Effector CD4-positive, alpha-beta T cell (primary cell): ENCODE data around the gene LIFR.
"Not testable (repeated sequence)": the region's sequence is repeated elsewhere in the genome, so short reads cannot be mapped to it uniquely, and the experiment has no call there.

Source experiments
- DNase-seq: peaks from one replicate; pipeline ENCODE4 v3.0.0-alpha.2; 2020

LIFR gene

GRCh38 chr5:38582293-38582974, 26.0 kb upstream of the LIFR start:
- no peak for DNase-seq

- no peak for DNase-seq
Measured at GRCh38 chr5:38581597-38581996, 25.2 kb upstream of the LIFR start.

- no peak for DNase-seq
Measured at GRCh38 chr5:38579105-38579504, 22.7 kb upstream of the LIFR start.

GRCh38 chr5:38576961-38577684, 20.7 kb upstream of the LIFR start:
- no peak for DNase-seq

DNA sequence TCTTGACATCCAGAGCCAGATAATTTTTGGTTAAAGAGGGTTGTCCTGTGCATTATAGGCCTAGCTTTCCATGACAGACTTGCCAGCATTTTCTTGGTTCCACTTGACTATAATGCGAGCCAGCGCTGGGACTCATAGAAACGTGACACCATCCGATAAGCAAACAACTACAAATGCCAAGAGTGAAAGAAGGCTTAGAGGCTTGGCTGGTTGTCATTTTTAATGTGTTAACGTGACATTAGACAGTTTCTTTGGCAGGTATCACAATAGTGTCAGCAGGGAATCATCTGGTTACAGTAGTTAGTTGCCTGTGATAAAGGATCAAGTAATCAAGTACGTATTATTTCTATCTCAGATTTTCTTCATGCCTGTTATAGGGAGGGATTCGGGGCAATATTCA, 20.0 kb upstream of the LIFR start:
- DNase-seq: no peak

- DNase-seq: no peak
Measured at GRCh38 chr5:38575476-38575875, 19.0 kb upstream of the LIFR start.

GRCh38 chr5:38574009-38574408, 17.6 kb upstream of the LIFR start:
- no peak for DNase-seq

DNA sequence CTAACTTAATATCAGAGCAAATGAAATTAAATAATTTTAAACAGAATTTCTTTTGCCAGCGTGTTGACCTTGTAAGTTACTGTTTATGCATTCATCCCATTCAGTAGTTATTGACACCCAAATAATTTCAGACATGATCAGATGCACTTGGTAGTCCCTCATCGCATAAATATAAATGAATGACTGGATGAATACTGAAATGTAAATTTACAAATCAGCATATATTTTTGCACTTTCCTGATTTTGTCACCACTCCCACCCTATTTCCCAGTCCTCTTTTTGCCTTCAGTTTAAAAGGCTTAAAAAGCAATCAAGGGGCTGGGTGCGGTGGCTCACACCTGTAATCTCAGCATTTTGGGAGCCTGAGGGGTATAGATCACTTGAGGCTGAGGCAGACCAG, 17.1 kb upstream of the LIFR start:
- DNase-seq: no peak

DNA sequence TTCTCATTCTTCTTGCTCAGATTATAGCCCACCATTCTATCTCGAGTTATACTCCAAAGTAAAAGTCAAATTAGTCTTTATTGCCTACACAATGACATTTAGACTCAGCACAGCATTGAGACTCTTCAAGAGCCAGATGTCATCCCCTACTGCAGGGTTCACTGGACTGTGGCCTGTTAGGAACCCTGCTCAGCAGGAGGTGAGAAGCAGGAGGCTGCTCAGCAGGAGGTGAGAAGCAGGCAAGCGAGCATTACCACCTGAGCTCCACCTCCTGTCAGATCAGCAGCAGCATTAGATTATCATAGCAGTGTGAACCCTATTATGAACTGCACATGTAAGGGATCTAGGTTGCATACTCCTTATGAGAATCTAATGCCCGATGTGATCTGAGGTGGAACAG, 12.7 kb upstream of the LIFR start:
- no peak for DNase-seq

DNA sequence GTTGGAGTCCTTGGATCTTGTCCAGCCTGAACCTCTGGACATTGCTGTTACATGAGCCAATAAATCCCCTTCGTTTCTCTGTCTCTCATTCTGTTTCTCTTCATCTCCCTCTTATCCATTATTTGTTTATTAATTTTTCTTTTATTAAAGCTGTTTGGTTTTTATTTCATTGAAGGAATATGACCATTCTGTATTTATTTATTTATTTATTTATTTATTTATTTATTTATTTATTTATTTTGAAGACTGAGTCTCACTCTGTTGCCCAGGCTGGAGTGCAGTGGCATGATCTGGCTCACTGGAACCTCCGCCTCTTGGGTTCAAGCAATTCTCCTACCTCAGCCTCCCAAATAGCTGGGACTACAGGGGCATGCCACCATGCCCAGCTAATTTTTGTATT, 10.9 kb upstream of the LIFR start:
- DNase-seq: not testable (repeated sequence)

- no peak for DNase-seq
Measured at GRCh38 chr5:38563624-38564023, 7.2 kb upstream of the LIFR start.

- no peak for DNase-seq
Measured at GRCh38 chr5:38562444-38563210, 6.2 kb upstream of the LIFR start.

DNA sequence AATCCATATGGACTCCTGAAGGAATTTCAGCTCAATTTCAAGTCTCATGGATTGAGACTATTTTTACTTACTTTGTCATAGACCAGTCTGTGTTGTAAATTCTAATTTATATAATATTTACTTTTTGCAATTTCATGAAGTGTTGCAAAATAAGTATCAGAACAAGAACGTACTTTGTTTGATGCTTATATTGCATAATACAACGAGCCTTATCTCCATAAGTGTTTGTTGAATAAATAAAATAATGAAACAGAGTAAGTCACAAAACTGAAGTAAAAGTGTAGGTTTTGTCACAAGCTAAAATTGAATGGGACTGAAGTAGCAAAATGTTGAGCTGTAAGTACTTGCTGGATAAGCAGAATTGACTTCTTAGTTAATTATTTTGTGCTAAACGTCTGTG, 3.0 kb upstream of the LIFR start:
- no peak for DNase-seq

DNA sequence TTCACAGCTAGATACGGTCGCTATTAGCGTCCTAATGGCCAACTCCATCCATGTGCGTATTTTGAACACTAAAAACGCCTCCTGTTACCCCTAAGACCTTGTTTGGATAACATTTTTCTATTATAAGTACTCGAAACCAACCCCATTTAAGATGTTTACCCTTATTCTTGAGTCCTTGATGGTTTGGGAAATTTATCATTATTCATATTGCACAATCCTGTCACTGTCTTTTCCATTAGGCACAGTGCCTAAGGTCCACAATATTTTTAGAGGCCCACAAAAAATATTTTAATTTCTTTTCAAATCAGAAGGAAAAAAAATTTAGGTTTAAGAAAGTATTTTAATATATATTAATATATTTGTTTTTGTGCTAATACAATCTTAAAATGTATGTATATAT, 1.3 kb upstream of the LIFR start:
- no peak for DNase-seq

DNA sequence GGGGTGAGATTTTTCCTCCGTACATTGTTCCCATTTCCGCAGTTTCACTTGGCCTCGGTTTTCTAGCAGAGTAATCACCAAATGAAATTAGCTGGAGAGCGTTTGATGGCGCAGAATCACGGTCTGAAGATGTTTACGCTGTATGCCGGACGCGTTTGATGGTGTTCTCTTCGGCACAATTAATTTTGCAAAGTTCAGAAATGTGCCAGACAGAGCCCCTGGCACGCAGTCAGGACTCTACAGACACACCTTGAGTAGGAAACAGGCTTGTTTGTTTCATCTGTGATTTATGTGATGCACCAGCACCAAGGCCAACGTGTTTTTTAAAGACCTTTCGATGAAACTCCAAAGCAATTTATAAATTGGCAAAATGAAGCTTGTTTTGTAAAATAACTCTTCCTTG, 863 bp upstream of the LIFR start:
- DNase-seq: no peak

DNA sequence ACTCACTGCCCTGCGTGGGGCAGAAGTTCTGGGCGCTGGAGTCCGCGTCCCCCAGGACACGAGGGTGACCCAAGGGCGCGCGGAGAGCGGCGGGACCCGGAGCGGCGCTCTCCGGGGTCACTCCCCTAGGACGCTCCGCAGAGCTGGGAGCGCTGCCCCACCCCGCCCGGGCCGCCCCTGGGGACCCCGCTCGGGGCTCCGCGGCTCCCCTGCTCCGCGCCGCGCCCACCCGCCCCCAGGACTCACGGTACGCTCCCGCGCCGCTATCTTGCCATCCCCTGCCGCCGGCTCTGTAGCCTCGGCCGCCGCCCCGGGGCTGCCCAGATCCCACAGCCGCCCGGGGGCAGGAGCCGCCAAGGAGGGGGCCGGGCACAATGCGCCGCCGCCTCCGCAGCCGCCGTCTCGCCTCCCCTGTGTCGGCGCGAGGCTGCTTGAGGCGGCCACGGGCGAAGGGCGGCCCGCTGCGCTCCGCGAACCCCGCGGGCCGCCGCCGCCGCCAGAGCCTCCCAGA, 303 bp downstream of the LIFR start:
- no peak for DNase-seq

DNA sequence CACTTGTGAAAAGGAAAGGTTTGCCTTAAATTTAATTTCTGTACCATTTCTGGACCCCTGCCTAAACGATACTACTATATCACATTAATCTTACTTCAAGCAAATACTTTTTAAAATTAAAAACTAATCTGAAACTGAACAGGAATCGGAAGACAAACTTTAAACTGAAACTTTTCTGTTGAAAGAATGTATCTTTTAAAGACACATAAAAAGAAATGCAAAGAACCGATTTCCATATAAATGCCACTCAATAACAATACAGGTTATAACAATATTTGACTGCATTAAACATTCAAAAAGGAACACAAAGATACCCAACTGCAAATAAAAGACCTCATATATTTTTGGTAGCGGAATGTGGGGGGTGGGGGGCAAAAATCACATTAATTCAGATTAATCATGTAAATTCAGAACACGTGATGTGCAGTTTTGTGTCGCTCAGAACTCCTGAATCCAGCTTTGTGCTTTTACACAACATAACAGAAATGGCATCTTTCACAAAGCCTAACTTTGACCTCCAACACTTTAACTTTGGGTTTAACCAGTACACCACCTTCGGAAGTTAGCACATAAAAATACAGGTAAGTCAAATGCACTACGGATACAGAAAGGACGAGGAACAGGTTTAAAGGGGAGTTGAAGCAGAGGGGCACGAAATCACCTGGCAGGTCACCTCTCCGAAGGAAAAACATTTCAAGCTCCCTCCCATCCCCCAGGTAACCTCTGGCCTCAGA, 925 bp downstream of the LIFR start:
- no peak for DNase-seq

DNA sequence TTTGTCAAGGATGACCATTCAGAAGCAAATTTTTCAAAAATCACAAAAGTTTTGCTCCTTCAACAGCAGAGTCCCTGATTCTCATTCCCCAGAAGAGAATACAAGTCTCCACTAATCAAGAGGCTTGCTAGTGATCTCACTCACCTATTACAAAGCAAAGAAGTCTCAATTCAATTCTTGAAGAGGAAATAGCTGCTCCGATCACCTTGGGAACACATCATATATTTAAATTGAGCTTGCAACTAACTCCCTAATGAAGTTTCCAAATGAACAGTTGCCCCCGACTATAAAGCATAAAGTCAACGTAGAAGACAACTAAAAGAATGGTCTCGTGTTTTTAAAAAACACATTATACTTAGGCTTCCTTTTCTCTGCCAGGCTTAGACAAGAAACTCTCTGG, 1.6 kb downstream of the LIFR start:
- DNase-seq: no peak

DNA sequence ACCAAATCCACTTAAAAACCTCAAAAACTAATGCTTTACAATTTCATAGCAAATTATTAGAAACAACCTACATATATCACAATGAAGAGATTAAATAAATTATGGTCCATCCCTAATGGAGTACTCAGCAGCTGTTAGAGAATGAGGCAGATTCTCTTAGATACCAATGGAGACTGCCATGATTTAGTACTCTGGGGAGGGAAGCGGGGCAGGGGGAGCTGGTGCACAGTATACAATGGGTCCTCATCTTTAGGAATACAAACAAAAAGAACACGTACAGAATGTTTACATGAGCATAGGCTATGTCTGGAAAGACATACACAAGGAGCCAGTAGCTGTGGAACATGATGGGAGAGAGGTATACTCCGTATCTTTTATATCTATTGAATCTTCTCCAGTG, 2.0 kb downstream of the LIFR start:
- no peak for DNase-seq

GRCh38 chr5:38553001-38553521, 3.4 kb downstream of the LIFR start:
- no peak for DNase-seq

DNA sequence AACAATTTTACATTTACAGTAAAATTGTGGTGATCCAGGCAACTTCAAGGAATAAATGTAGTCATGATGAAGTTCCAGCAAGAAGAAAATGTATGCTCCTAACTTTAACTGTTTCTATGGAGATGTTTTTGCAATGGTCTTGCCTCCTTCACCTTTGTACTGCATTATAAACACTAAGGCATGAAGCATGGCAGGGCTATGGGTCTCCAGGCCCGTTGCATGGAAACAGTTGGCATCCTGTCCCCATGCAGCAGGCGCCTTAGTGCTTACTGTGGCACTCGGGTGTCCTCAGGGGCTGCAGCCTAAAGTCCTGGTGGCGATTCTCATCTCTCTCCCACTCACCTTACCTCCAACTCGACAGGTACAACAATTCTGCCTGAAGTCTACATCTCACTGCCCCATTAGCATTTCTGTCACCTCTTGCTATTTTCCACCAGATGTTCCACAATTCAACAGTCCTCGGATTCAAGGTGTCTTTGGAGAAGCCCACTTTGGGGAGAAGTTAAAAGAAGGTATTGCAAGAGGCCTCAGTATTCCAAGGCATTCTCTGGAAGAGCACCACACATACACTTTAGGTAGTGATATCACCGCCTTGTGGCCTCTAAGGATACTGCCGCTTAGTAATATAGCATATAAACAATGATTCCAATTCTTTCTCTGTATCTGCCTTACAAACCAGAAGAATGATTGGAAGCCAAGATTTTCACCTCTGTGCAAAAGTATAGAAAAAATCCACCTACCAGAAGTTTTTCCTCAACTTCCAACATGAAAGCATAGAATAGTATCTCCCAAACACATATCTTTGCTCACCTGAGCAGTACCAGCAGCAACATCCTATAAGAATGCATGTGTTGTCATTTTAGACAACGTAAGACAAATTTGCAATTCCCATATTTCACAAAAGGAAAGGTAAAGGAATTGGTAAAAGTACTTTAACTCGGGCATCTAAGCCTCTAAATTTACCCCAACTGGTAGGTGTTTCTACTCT, 5.1 kb downstream of the LIFR start:
- no peak for DNase-seq
